Activated CD4-positive, alpha-beta T cell treated with anti-CD3 and anti-CD28 coated beads, Interleukin-2, Interleukin-6, amounts not matched to agents 100 ng/mL and 50 ng/mL, durations not matched to agents 16 hours and 8 hours (primary cell): ENCODE results near the gene UNC45A.

ENCODE experiments used
- DNase-seq: peaks from one replicate; pipeline ENCODE4 v3.0.0-alpha.2; 2020

Gene UNC45A

DNA sequence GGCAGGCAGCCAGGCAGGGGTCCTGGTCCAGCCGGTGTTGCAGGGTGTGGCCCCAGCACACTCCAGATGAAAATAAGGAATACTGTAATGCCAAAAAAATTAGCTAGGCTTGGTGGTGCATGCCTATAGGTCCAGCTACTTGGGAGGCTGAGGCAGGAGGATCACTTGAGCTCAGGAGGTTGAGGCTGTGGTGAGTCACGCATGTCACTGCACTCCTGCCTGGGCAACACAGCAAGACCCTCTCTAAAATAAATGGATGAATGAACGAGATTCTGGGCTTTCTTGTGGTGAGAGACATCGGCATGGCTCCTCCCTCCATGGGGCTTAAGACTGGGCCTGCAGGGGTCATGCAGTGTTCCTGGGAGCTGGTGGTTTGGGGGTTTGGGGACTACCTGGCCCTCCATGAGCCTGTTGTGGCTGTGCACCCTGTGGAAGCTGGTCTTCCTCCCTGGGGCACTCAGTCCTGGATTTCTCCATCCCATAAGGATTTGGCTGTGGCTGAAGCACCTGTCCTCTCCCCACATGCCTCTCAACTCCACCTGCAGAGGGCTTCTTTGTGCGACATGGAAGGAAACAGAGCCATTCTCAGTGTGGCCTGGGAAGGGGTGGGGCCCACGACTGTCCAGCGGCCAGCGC lies 12.0 kb downstream of the UNC45A start:
- DNase-seq = no peak

- DNase-seq = no peak
These were observed 12.7 kb downstream of the UNC45A start for GRCh38 chr15:90947577-90948357.

- no peak for DNase-seq
These were observed 13.4 kb downstream of the UNC45A start for GRCh38 chr15:90948506-90948905.

DNA sequence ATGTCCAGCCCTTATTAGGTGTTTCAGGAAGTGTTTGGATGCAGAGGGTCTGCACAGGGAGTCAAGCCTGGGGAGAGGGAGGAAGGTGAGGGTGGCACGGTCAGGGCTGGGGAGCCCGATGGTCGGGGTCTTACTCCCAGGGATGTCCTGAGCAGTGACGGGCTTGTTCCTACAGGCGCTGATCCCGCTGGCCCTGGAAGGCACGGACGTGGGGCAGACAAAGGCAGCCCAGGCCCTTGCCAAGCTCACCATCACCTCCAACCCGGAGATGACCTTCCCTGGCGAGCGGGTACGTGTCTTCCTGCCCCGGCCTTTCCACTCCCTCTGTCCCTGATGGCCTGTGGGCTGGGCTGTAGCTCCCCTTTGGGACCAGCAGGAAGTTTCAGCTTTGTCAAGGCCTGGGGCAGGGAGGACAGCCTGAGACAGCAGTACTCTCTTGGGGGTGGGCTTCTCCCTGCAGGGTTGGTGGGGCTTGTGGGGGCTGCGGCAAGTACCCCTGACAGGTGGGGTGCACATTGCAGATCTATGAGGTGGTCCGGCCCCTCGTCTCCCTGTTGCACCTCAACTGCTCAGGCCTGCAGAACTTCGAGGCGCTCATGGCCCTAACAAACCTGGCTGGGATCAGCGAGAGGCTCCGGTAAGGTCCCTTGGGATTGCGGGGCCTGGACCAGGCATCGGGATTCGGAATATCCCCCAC lies 15.0 kb downstream of the UNC45A start:
- no peak for DNase-seq

DNA sequence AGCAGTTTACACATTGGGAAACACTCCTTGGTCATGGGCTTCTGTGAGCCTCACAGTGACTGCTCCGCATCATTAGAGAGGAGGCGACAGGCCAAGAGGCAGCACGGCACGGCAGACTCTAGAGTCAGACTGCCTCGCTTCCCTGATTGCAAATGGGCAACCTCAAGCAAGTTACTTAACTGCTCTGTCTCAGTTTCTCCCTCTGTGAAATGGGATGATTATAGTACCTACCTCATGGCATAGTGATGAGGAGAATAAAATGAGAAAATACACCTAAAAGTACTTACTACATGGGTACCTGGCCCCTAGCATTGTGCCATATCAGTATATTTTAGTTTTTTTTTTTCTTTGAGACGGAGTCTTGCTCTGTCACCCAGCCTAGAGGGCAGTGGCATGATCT lies 15.6 kb downstream of the UNC45A start:
- no peak for DNase-seq

DNA sequence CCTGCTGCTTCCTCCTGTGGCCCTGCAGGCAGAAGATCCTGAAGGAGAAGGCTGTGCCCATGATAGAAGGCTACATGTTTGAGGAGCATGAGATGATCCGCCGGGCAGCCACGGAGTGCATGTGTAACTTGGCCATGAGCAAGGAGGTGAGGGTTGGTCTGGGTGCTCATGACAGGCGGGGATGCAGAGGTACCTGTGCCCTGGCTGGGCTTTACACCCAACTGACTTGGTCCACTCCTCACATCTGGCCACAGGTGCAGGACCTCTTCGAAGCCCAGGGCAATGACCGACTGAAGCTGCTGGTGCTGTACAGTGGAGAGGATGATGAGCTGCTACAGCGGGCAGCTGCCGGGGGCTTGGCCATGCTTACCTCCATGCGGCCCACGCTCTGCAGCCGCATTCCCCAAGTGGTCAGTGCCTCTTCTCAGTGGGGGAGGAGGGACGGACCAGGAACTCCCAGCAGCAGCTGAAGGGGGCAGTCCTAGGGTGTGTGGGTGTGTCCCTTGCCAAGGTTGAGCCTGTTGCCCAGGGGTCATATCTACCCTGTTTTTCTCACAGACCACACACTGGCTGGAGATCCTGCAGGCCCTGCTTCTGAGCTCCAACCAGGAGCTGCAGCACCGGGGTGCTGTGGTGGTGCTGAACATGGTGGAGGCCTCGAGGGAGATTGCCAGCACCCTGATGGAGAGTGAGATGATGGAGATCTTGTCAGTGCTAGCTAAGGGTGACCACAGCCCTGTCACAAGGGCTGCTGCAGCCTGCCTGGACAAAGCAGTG lies 18.0 kb downstream of the UNC45A start:
- no peak for DNase-seq

- no peak for DNase-seq
These were observed 19.0 kb downstream of the UNC45A start for GRCh38 chr15:90953947-90954711.

- peak; percentile 97 for DNase-seq
These were observed 19.9 kb downstream of the UNC45A start, which contains the start of gene RCCD1 for GRCh38 chr15:90954712-90955623. Gene RCCD1 (plus strand): TSS chr15:90954884. CDS start chr15:90956735, 1,851 bp downstream.

DNA sequence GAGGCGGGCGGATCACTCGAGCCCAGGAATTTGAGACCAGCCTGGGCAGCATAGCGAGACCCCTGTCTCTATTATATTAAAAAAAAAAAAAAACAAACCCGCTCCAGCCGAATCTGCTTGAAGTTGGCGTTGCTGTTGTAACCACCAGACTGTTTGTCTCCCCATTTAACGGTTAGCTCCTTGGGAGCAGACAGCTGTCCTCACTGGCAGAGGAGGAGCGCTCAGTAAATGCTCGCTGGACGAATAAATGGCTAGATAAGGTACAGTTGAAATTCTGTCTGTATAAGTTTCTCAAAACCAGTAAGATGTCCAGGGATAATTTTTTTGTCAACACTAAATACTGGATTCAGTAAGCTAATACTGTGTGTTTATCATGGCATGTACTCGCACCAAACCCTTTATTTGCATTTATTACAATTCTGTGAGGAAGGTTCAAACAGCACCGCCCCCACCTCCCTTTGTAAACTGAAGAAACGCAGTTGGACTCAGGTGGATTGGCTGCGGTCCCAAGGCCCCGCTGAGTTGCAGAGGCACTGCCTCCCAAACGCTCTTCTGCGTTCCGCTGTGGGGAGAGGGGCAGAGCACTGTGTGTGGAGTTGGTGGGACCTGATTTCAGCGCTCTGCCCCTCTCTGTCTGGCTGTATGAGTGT lies 20.7 kb downstream of the UNC45A start:
- peak; percentile 23 for DNase-seq

GRCh38 chr15:90956274-90957030 lies 21.4 kb downstream of the UNC45A start:
- peak; percentile 84 for DNase-seq

GRCh38 chr15:90957031-90957790 lies 22.1 kb downstream of the UNC45A start:
- DNase-seq = no peak

- DNase-seq = no peak
These were observed 22.7 kb downstream of the UNC45A start for GRCh38 chr15:90957791-90958190.

DNA sequence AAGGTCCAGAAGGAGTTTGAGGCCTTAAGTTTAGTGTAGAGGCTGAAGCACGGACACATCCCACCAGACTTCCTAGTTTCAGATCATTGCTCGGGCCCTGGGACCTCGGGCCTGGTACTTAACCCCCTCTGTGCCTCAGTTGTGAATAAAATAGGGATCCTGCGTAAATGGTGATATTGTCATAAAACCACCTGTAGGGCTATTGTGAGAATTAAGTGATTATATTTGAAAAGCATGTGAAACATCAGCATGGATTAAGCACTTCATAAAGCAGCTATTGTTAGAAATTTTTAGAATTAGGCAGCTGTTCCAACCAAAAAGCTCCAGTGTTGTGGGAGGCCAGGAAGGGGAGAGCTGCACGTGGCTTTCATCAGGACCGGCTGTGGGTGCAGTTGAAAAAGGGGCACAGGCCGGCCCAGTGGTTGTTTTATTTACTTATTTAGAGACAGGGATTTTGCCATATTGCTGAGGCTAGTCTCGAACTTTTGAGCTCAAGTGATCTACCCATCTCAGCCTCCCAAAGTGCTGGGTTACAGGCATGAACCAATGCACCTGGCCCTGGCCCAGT lies 24.0 kb downstream of the UNC45A start:
- DNase-seq = no peak

- no peak for DNase-seq
These were observed 24.8 kb downstream of the UNC45A start for GRCh38 chr15:90959894-90960293.

DNA sequence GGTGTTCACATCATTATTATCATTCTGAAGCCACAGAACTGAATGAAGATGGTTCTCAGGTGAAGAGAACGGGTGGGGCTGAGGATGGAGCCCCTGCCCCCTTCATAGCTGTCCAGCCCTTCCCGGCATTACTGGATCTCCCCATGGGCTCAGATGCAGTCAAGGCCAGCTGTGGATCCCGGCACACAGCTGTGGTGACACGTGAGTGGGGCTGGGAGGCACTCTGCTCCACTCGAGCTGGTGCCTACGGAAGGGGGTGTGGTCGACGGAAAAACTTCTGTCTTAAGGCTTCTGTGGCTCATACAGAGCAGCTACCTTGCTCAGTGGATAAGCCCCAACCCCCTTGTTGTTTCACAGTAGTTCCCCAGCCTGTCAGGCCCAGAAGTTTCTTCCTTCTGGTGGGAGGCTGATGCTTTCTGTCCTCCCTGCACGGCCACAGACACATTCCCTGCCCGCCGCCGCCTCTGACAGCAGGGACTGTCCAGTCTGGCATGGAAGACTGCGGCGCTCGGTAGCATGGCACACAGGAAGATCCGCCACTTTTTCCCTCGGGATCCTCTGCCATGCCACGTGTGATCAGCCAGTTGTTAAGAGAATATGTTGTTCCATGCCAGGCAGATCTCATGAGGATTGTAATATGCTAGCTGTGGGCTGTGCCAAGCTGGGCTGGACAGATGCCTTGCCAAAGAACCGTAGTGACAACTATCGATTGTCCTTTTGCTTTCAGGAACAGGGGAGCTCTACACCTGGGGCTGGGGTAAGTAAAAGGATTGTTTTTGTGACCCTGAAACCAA lies 25.4 kb downstream of the UNC45A start:
- no peak for DNase-seq

- no peak for DNase-seq
These were observed 26.9 kb downstream of the UNC45A start for GRCh38 chr15:90962021-90962420.

GRCh38 chr15:90966262-90966661 lies 31.2 kb downstream of the UNC45A start:
- DNase-seq = no peak

GRCh38 chr15:90967206-90967605 lies 32.1 kb downstream of the UNC45A start:
- DNase-seq = no peak
